AG04450 (cell line): ENCODE measurements around the gene LRMDA. TPM values are rescaled to one million over a fixed set of nuclear protein-coding genes. Genes with fewer than 3 reads are reported as not detected.

ENCODE experiments used
- CTCF ChIA-PET: fragments of 300-600, 350-600 bp; formaldehyde crosslinking; extraction: SDS; loops from one replicate; lab custom pipeline; 2022; ENCODE audit warnings: antibody characterized with exemption, inconsistent platforms; lab: Charles Lee
- POLR2A ChIA-PET: fragments of 350-600 bp; formaldehyde crosslinking; extraction: SDS; loops from one replicate; lab custom pipeline; 2021; ENCODE audit warnings: antibody characterized with exemption, inconsistent platforms; lab: Yijun Ruan, JAX
- DNase-seq: peaks from one replicate; pipeline ENCODE4 v3.0.0-alpha.2; 2011; ENCODE audit warnings: low read depth, low spot score
- H3K27ac ChIP-seq: one replicate; pipeline ENCODE4 v1.5.1; 2012; ENCODE audit warnings: low read depth, low read length, control low read depth
- H3K27me3 ChIP-seq: one replicate; pipeline ENCODE4 v1.6.0; 2012; ENCODE audit warnings: low read length; ENCODE audit not compliant: control insufficient read depth, insufficient read depth
- H3K4me3 ChIP-seq: 2 replicates; pipeline ENCODE4 v1.5.1; 2011; ENCODE audit warnings: mild to moderate bottlenecking, low read depth, low read length, control low read depth
- H3K9me3 ChIP-seq: 2 replicates; pipeline ENCODE4 v1.5.1; 2012; ENCODE audit warnings: low read length; ENCODE audit not compliant: control insufficient read depth, insufficient read depth
- polyA plus RNA-seq: library from polyadenylated mRNA; depleted of rRNA; stranded (reverse); fragments of >200 nt; gene quantifications from 2 replicates; pipeline ENCODE4 v1.2.3, GENCODE V29; 2011
- TF ChIP-seq, protein P1 (sequence below): IDR thresholded peaks from 2 replicates; pipeline ENCODE4 v1.5.1; 2011; ENCODE audit warnings: low read depth, low read length, control low read depth, inconsistent platforms

Gene LRMDA
- polyA plus RNA-seq, 1 experiment, result 0.12 TPM

DNA sequence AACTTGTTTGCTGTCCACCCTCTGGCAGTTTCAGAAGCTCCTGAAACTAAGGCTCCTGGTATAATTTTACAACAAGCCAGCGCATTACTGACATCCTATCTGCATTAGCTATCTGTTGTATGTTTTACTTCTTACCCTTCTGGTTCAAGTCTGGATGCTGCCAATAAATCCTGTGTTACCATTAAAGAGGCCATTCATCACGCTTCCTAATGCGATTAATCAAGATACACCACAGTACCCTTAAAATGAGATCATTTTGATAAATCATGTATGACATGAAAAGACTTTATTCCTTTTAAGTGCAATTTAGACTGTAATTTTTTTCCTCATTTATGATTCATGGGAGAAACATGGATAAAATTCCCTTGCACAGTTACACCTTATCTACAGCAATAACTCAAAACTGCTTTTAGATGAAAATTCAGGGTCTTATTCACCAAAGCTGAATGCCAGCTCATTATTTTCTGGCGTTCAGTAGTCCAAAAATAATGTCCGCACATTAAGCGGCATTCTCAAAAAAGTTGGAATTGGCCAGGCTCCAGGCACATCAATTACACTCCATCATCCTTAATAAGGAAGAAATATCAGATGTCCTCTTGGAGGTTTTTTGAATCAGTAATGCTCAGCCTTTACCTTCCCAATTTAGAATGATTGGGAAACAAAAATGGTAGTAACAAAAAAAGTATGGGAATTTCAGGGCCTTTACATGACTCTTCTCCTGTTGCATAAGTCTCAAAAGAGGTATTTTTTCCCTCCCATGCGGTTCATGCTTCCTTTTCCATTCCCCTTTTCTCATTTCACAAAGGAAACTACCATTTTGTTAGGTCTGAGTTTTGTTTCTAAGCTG is 878.5 kb downstream of the LRMDA start:
- TF ChIP-seq, protein P1, sequence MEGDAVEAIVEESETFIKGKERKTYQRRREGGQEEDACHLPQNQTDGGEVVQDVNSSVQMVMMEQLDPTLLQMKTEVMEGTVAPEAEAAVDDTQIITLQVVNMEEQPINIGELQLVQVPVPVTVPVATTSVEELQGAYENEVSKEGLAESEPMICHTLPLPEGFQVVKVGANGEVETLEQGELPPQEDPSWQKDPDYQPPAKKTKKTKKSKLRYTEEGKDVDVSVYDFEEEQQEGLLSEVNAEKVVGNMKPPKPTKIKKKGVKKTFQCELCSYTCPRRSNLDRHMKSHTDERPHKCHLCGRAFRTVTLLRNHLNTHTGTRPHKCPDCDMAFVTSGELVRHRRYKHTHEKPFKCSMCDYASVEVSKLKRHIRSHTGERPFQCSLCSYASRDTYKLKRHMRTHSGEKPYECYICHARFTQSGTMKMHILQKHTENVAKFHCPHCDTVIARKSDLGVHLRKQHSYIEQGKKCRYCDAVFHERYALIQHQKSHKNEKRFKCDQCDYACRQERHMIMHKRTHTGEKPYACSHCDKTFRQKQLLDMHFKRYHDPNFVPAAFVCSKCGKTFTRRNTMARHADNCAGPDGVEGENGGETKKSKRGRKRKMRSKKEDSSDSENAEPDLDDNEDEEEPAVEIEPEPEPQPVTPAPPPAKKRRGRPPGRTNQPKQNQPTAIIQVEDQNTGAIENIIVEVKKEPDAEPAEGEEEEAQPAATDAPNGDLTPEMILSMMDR, result no peak
- DNase-seq, result no peak
- H3K4me3 ChIP-seq, result no peak overlapping the region
- H3K27ac ChIP-seq, result no peak overlapping the region
- ChIA-PET POLR2A (no interaction called here), CTCF (no interaction called here)
- no peaks in the 10 kb centered on the region for H3K27me3 ChIP-seq
- H3K9me3 ChIP-seq, result no peaks in the 10 kb centered on the region

DNA sequence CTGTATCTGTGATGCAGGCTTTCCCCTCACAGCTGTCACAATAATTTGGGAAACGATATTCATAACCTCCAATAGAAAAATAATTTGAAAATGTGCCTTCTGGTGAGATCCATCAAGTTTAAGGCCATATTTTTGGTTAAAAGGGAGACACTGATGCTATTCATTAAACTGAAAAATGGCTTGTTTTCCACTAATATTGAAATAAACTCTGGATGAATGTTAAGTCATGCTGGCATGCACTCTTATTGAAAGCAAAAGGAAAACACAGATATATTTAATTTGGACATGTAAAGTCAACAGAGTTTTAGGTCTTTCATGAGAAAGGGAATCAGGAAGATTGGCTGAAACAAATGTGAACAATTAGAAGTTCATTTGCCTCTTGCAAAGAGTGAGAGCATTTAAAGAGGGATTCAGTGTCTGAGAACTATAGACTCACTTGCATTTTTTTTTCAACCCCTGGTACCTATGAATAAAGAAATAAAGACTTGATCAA is 879.2 kb downstream of the LRMDA start:
- TF ChIP-seq, protein P1, result no peak
- ChIA-PET CTCF (no interaction called here), POLR2A (no interaction called here)
- H3K4me3 ChIP-seq, result no peak overlapping the region
- peaks cover 6% of the 10 kb centered on the region for H3K9me3 ChIP-seq
- no peak for DNase-seq
- H3K27me3 ChIP-seq, result no peaks in the 10 kb centered on the region
- H3K27ac ChIP-seq, result no peak overlapping the region

DNA sequence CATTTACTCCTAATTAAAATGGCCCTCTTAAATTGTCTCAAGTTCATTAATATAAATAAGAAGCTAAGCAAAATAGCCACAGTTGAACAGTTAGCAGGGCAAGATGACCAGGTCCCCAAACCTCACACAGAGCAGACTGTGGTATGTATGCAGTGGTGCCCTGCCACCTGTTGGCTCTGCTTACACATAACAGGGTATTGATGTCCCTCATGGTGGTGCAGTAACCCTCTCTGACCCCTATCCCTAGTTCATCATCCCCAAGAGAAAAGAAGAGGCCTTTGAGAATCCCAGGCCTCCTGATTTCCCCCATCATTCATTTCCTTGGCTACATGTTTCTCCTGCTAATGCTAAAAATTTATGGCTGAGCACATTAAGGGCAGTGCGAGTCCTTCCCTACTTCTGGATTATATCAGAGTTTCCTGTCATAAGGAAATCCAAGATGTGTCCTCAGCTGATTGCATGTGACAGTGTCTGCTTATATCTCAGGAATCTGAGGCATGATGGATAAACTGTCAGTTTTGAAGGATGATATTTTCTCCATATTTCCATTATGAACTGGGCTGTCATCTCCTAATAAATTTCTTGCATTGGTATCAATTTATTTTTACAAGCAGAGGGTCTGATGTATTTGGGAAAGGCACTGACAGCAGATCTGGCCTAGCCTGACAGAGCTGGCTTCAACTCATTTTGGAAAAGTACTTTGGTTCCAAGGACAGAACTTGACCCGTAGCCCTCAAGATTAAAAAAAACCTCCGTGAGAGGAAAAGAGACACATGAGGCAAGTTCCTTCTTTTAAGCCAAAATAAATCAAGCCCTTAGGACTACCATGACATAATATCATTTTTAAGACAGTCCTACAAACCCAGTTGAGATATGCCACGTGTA is 880.6 kb downstream of the LRMDA start:
- CTCF ChIA-PET, result interaction anchor here (1.4 to 1.7 kb wide), 2 partner anchors 9 to 12 kb away, joined by 4 to 8 read pairs; no protein-coding TSS in a partner anchor
- POLR2A ChIA-PET, result no interaction called here
- Histone ChIP-seq H3K9me3 (peaks cover 17% of the 10 kb centered on the region), H3K4me3 (no peak overlapping the region), H3K27ac (no peak overlapping the region), H3K27me3 (no peaks in the 10 kb centered on the region)
- TF ChIP-seq, protein P1, result peak; percentile 47; the same call in 1 of the 2 replicates
- no peak for DNase-seq

DNA sequence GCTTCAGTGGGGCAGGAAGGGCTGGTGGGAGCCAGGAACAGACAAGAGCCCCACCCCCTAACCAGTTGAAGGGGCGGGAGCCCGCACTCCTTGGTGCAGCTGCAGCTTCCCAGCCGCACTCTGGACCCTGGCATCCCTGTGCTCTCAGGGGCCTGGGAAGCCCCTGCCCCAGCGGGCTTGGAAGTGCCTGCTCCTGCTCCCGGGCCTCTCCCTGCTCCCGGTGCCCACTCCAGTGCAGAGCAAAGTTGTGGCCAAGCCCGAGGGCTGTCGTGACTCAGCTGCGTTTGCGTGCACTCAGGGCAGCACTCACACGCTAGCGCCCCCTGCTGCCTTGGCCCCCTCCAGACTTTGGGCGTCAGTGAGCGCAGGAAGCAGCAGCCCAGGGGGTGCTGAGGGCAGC is 883.8 kb downstream of the LRMDA start:
- H3K27me3 ChIP-seq, result no peaks in the 10 kb centered on the region
- peaks cover 22% of the 10 kb centered on the region for H3K9me3 ChIP-seq
- ChIA-PET CTCF (interaction anchor here (1.0 kb wide), 1 partner anchor 12 kb away, joined by 3 read pairs; no protein-coding TSS in a partner anchor), POLR2A (no interaction called here)
- no peak overlapping the region for H3K4me3 ChIP-seq
- TF ChIP-seq, protein P1, result no peak
- no peak for DNase-seq
- H3K27ac ChIP-seq, result no peak overlapping the region
